ENCODE data around the gene CARD11. TPM values are rescaled to one million over a fixed set of nuclear protein-coding genes. Genes with fewer than 3 reads are reported as not detected.

CARD11 gene
- polyA plus RNA-seq, 1 of the 3 experiments (the other 2 are of a cell fraction): not detected

GRCh38 chr7:2886391-2886790, 157.3 kb downstream of the CARD11 start:
- 46% methylated on average over 5 of the region's 5 CpGs for WGBS (ENCODE audit: low lambda C conversion rate)
- no peak overlapping the region for H3K27ac ChIP-seq (ENCODE audit: low read depth in 2 of 2, low read length in 1 of 2)
- H3K36me3 ChIP-seq (replicated peaks in 1 of 2; ENCODE audit: control insufficient read depth in 1 of 2, insufficient read depth in 2 of 2, low read length in 1 of 2): no peaks in the 10 kb centered on the region
- no peaks in the 10 kb centered on the region for H3F3A ChIP-seq (replicated peaks; ENCODE audit: insufficient read depth)
- H3K4me3 ChIP-seq (ENCODE audit: low read depth in 2 of 2, low read length in 1 of 2): no peak overlapping the region
- no peak overlapping the region for H3K4me2 ChIP-seq
- H3K9ac ChIP-seq: no peak overlapping the region
- TF ChIP-seq JUND (IDR thresholded peaks at IDR 0.05) (no peak), NFIC (IDR thresholded peaks at IDR 0.05; ENCODE audit: borderline replicate concordance) (no peak), REST (IDR thresholded peaks at IDR 0.05; ENCODE audit: low read depth, low read length) (no peak), CTCF (IDR thresholded peaks at IDR 0.05) (no peak), PBX3 (IDR thresholded peaks at IDR 0.05) (no peak), YY1 (IDR thresholded peaks at IDR 0.05; ENCODE audit: low read depth) (no peak), RXRA (IDR thresholded peaks at IDR 0.05; ENCODE audit: borderline replicate concordance, low read depth) (no peak)
- H3K79me2 ChIP-seq (ENCODE audit: insufficient read depth): no peaks in the 10 kb centered on the region
- H3K4me1 ChIP-seq (ENCODE audit: control insufficient read depth in 1 of 2, insufficient read depth in 2 of 2, low read depth in 1 of 2, low read length in 1 of 2): peaks cover 0 to 2% of the 10 kb centered on the region in 2 experiments; a peak in 1 of 4 replicates
- H3K27me3 ChIP-seq (ENCODE audit: insufficient read depth): no peaks in the 10 kb centered on the region
- H2AFZ ChIP-seq (ENCODE audit: low read depth): no peak overlapping the region
- no peaks in the 10 kb centered on the region for H3K9me2 ChIP-seq
- H4K20me1 ChIP-seq (ENCODE audit: insufficient read depth): no peaks in the 10 kb centered on the region
- H3K9me3 ChIP-seq: no peaks in the 10 kb centered on the region
- ChIA-PET CTCF (interaction anchor here (0.6 to 4.7 kb wide), 38 partner anchors 10 to 1776 kb away, joined by 3 to 54 read pairs (median 4); partner anchors contain the start of gene CARD11), POLR2A (no interaction called here)
- no peak for DNase-seq

GRCh38 chr7:2884161-2884560, 159.5 kb downstream of the CARD11 start:
- TF ChIP-seq ZBTB33 (IDR thresholded peaks at IDR 0.05; ENCODE audit: borderline replicate concordance, low read depth) (no peak), JUND (IDR thresholded peaks at IDR 0.05) (no peak), POLR2AphosphoS5 (IDR thresholded peaks at IDR 0.05; ENCODE audit: low read depth, low read length) (no peak), SMC3 (IDR thresholded peaks at IDR 0.05; ENCODE audit: low read depth, low read length) (no peak), NRF1 (IDR thresholded peaks at IDR 0.05; ENCODE audit: low read depth, low read length) (no peak), YY1 (IDR thresholded peaks at IDR 0.05; ENCODE audit: low read depth) (no peak), NFIC (IDR thresholded peaks at IDR 0.05; ENCODE audit: borderline replicate concordance) (no peak), TAF1 (IDR thresholded peaks at IDR 0.05; ENCODE audit: borderline replicate concordance, low read depth, low read length) (no peak)
- POLR2A ChIA-PET: no interaction called here
- Histone ChIP-seq H3K27ac (ENCODE audit: low read depth in 2 of 2, low read length in 1 of 2) (no peak overlapping the region), H3K4me3 (ENCODE audit: low read depth in 2 of 2, low read length in 1 of 2) (no peak overlapping the region), H3K9ac (no peak overlapping the region), H3K9me2 (no peaks in the 10 kb centered on the region), H2AFZ (ENCODE audit: low read depth) (no peak overlapping the region), H3K27me3 (ENCODE audit: insufficient read depth) (no peaks in the 10 kb centered on the region), H4K20me1 (ENCODE audit: insufficient read depth) (no peaks in the 10 kb centered on the region), H3K4me2 (no peak overlapping the region), H3K4me1 (ENCODE audit: control insufficient read depth in 1 of 2, insufficient read depth in 2 of 2, low read depth in 1 of 2, low read length in 1 of 2) (peaks cover 0 to 2% of the 10 kb centered on the region in 2 experiments; a peak in 1 of 4 replicates), H3K9me3 (no peaks in the 10 kb centered on the region), H3F3A (replicated peaks; ENCODE audit: insufficient read depth) (peaks cover 9% of the 10 kb centered on the region), H3K79me2 (ENCODE audit: insufficient read depth) (no peaks in the 10 kb centered on the region), H3K36me3 (replicated peaks in 1 of 2; ENCODE audit: control insufficient read depth in 1 of 2, insufficient read depth in 2 of 2, low read length in 1 of 2) (no peaks in the 10 kb centered on the region)
- no peak for DNase-seq
- 61% methylated on average over 9 of the region's 9 CpGs for WGBS (ENCODE audit: low lambda C conversion rate)
- CTCF ChIA-PET: interaction anchor here (2.3 to 4.2 kb wide), 2 partner anchors 19 to 270 kb away, joined by 7 to 28 read pairs; no protein-coding TSS in a partner anchor

All from SK-N-SH (cell line).